KG1 (cell line): ENCODE measurements around the gene NUP98.
"Not testable (repeated sequence)": the region's sequence is repeated elsewhere in the genome, so short reads cannot be mapped to it uniquely, and the experiment has no call there.

Experiments used
- DNase-seq: peaks from one replicate; lab custom pipeline; 2025; lab: John Stamatoyannopoulos, UW

The NUP98 gene

GRCh38 chr11:3799143-3799542, 1.8 kb upstream of the NUP98 start:
- no peak for DNase-seq

GRCh38 chr11:3796801-3797328, 489 bp downstream of the NUP98 start:
- DNase-seq = no peak

- DNase-seq = no peak
Measured at GRCh38 chr11:3796346-3796745, 1.0 kb downstream of the NUP98 start.

- no peak for DNase-seq
Measured at GRCh38 chr11:3796002-3796311, 1.4 kb downstream of the NUP98 start.

GRCh38 chr11:3795131-3796001, 2.0 kb downstream of the NUP98 start:
- no peak for DNase-seq

GRCh38 chr11:3794387-3794786, 3.0 kb downstream of the NUP98 start:
- DNase-seq = not testable (repeated sequence)

- no peak for DNase-seq
Measured at GRCh38 chr11:3786781-3787428, 10.4 kb downstream of the NUP98 start.

- DNase-seq = no peak
Measured at GRCh38 chr11:3783611-3784010, 13.7 kb downstream of the NUP98 start.

- no peak for DNase-seq
Measured at GRCh38 chr11:3782963-3783362, 14.4 kb downstream of the NUP98 start.

GRCh38 chr11:3781423-3781822, 15.9 kb downstream of the NUP98 start:
- no peak for DNase-seq

GRCh38 chr11:3775736-3776406, 21.5 kb downstream of the NUP98 start:
- no peak for DNase-seq

GRCh38 chr11:3773180-3773579, 24.2 kb downstream of the NUP98 start:
- DNase-seq = no peak

- no peak for DNase-seq
Measured at GRCh38 chr11:3767536-3767935, 29.8 kb downstream of the NUP98 start.

GRCh38 chr11:3766836-3767235, 30.5 kb downstream of the NUP98 start:
- not testable (repeated sequence) for DNase-seq

GRCh38 chr11:3764266-3764665, 33.1 kb downstream of the NUP98 start:
- DNase-seq = no peak

GRCh38 chr11:3755151-3755550, 42.2 kb downstream of the NUP98 start:
- DNase-seq = no peak

- no peak for DNase-seq
Measured at GRCh38 chr11:3753110-3753509, 44.2 kb downstream of the NUP98 start.

- no peak for DNase-seq
Measured at GRCh38 chr11:3747704-3748103, 49.6 kb downstream of the NUP98 start.

GRCh38 chr11:3745161-3745560, 52.2 kb downstream of the NUP98 start:
- DNase-seq = no peak

- DNase-seq = no peak
Measured at GRCh38 chr11:3738723-3739122, 58.6 kb downstream of the NUP98 start.

GRCh38 chr11:3738241-3738640, 59.1 kb downstream of the NUP98 start:
- DNase-seq = no peak

- no peak for DNase-seq
Measured at GRCh38 chr11:3737386-3737933, 59.9 kb downstream of the NUP98 start.

GRCh38 chr11:3736816-3737215, 60.5 kb downstream of the NUP98 start:
- DNase-seq = no peak
